Esophagus squamous epithelium (tissue), 5 donors: ENCODE measurements around the gene CNNM1. TPM values are rescaled to one million over a fixed set of nuclear protein-coding genes. Genes with fewer than 3 reads are reported as not detected.

Experiments
- DNase-seq: peaks from one replicate; lab custom pipeline; 2025; lab: John Stamatoyannopoulos, UW
- H3K27ac ChIP-seq, 4 donors: fragments of 200-600 bp; sonication (generic); one replicate each; pipeline ENCODE4 v1.5.1; 2016 to 2019; ENCODE audit warnings: mild to moderate bottlenecking in 1 of 4
- H3K27me3 ChIP-seq, 4 donors: fragments of 200-600 bp; sonication (generic); 1 replicate in 3 of 4; 2 replicates in 1 of 4; pipeline versions ENCODE4 v1.5.1 to v1.6.0; 2017 to 2021; ENCODE audit warnings: antibody characterized with exemption in 1 of 4
- H3K36me3 ChIP-seq, 3 donors: fragments of 200-600 bp; sonication (generic); one replicate each; pipeline ENCODE4 v1.5.1; 2016 to 2019
- H3K4me1 ChIP-seq, 3 donors: fragments of 200-600 bp; sonication (generic); one replicate each; pipeline ENCODE4 v1.5.1; 2017 to 2019
- H3K4me3 ChIP-seq, 4 donors: fragments of 200-600 bp; sonication (generic); 1 replicate in 3 of 4; 2 replicates in 1 of 4; pipeline ENCODE4 v1.5.1; 2016 to 2019; ENCODE audit warnings: mild to moderate bottlenecking in 2 of 4, moderate library complexity in 1 of 4
- H3K9me3 ChIP-seq, 3 donors: fragments of 200-600 bp; sonication (generic); one replicate each; pipeline ENCODE4 v1.5.1; 2016 to 2019
- CTCF ChIP-seq, 6 experiments: fragments of 450-650 bp in 4 of 6; fragments of 200-600 bp in 2 of 6; sonication (generic) in 2 of 6; IDR thresholded peaks; one replicate each; pipeline ENCODE4 v1.5.1; 2016 to 2019; ENCODE audit warnings: antibody characterized with exemption in 6 of 6, mild to moderate bottlenecking in 4 of 6, moderate library complexity in 4 of 6
- POLR2A ChIP-seq, 4 donors: fragments of 450-650 bp; IDR thresholded peaks; one replicate each; pipeline ENCODE4 v1.6.1; 2017; ENCODE audit warnings: antibody characterized with exemption in 4 of 4, mild to moderate bottlenecking in 4 of 4, moderate library complexity in 3 of 4
- WGBS, 2 donors: methylation state at CpG; one replicate each; pipeline ENCODE4 v1.1.5; 2018; 5-methylcytosine and 5-hydroxymethylcytosine counted together
- intact Hi-C: fragments of 100-400 bp; cut with DNase I; formaldehyde crosslinking; loops from one replicate; pipeline ENCODE4 v1.15.0; 2022
- total RNA-seq, 4 donors: library from RNA; depleted of rRNA; stranded (reverse); fragments of >200 nt; gene quantifications; one replicate each; pipeline ENCODE4 v1.1.0, GENCODE V29; 2016
- donor health status: DM: yes; HTN: yes; CAD: no.

The CNNM1 gene
- total RNA-seq, 4 donors from 2014 or later: 1.8 to 2.7 (median 2.1) TPM

GRCh38 chr10:99343262-99343661 lies 14.1 kb downstream of the CNNM1 start:
- TF ChIP-seq CTCF (IDR thresholded peaks at IDR 0.05) (no peak), POLR2A (IDR thresholded peaks at IDR 0.05) (no peak)
- intact Hi-C loops: no loop called here
- WGBS, 2 donors: 89 to 94% methylated on average over 5 of the region's 5 CpGs
- H3K27ac ChIP-seq: no peak overlapping the region
- DNase-seq: no peak
- H3K4me1 ChIP-seq: no peaks in the 10 kb centered on the region
- no peaks in the 10 kb centered on the region for H3K36me3 ChIP-seq
- no peak overlapping the region for H3K4me3 ChIP-seq
- no peaks in the 10 kb centered on the region for H3K27me3 ChIP-seq
- H3K9me3 ChIP-seq: no peaks in the 10 kb centered on the region

GRCh38 chr10:99344715-99345114 lies 15.6 kb downstream of the CNNM1 start:
- H3K27ac ChIP-seq: no peak overlapping the region
- intact Hi-C loops: no loop called here
- no peak for DNase-seq
- H3K27me3 ChIP-seq: no peaks in the 10 kb centered on the region
- no peaks in the 10 kb centered on the region for H3K36me3 ChIP-seq
- TF ChIP-seq CTCF (IDR thresholded peaks at IDR 0.05) (no peak), POLR2A (IDR thresholded peaks at IDR 0.05) (no peak)
- no peaks in the 10 kb centered on the region for H3K4me1 ChIP-seq
- H3K4me3 ChIP-seq: no peak overlapping the region
- 55 to 62% methylated on average over 4 of the region's 4 CpGs for WGBS, 2 donors
- no peaks in the 10 kb centered on the region for H3K9me3 ChIP-seq

GRCh38 chr10:99345350-99345749 lies 16.2 kb downstream of the CNNM1 start:
- no peaks in the 10 kb centered on the region for H3K36me3 ChIP-seq
- H3K4me3 ChIP-seq: no peak overlapping the region
- H3K27ac ChIP-seq: no peak overlapping the region
- intact Hi-C loops: no loop called here
- H3K9me3 ChIP-seq: no peaks in the 10 kb centered on the region
- no peak for DNase-seq
- H3K27me3 ChIP-seq: no peaks in the 10 kb centered on the region
- no peak for TF ChIP-seq POLR2A (IDR thresholded peaks at IDR 0.05)
- no peaks in the 10 kb centered on the region for H3K4me1 ChIP-seq
- 80 to 82% methylated on average over 1 of the region's 1 CpG for WGBS, 2 donors

- WGBS, 2 donors: 44 to 60% methylated on average over 1 of the region's 1 CpG
- H3K4me3 ChIP-seq: no peak overlapping the region
- no peaks in the 10 kb centered on the region for H3K27me3 ChIP-seq
- H3K9me3 ChIP-seq: no peaks in the 10 kb centered on the region
- no peaks in the 10 kb centered on the region for H3K4me1 ChIP-seq
- intact Hi-C loops: no loop called here
- H3K27ac ChIP-seq: no peak overlapping the region
- no peaks in the 10 kb centered on the region for H3K36me3 ChIP-seq
- DNase-seq: no peak
- no peak for TF ChIP-seq CTCF (IDR thresholded peaks at IDR 0.05)
Observed at GRCh38 chr10:99346247-99346646, 17.1 kb downstream of the CNNM1 start.

GRCh38 chr10:99347672-99348071 lies 18.5 kb downstream of the CNNM1 start:
- Histone ChIP-seq H3K36me3 (no peaks in the 10 kb centered on the region), H3K27me3 (no peaks in the 10 kb centered on the region), H3K27ac (no peak overlapping the region), H3K4me3 (no peak overlapping the region), H3K9me3 (no peaks in the 10 kb centered on the region), H3K4me1 (no peaks in the 10 kb centered on the region)
- 90 to 94% methylated on average over 5 of the region's 5 CpGs for WGBS, 2 donors
- TF ChIP-seq CTCF (IDR thresholded peaks at IDR 0.05) (no peak), POLR2A (IDR thresholded peaks at IDR 0.05) (no peak)
- intact Hi-C loops: no loop called here
- DNase-seq: no peak

- no peak for DNase-seq
- intact Hi-C loops: no loop called here
Observed at GRCh38 chr10:99353182-99353581, 24.0 kb downstream of the CNNM1 start.

More at GRCh38 chr10:99353182-99353581, 24.0 kb downstream of the CNNM1 start:
- no peak for TF ChIP-seq POLR2A (IDR thresholded peaks at IDR 0.05)
- TF ChIP-seq CTCF (IDR thresholded peaks at IDR 0.05): no peak
- no peaks in the 10 kb centered on the region for H3K4me1 ChIP-seq
- no peaks in the 10 kb centered on the region for H3K9me3 ChIP-seq
- no peak overlapping the region for H3K4me3 ChIP-seq
- H3K36me3 ChIP-seq: peaks cover 0 to 5% (median 0%) of the 10 kb centered on the region in 3 donors
- WGBS, 2 donors: 64 to 86% methylated on average over 1 of the region's 1 CpG
- H3K27me3 ChIP-seq: no peaks in the 10 kb centered on the region
- no peak overlapping the region for H3K27ac ChIP-seq
